NCI-H774 (cell line): ENCODE results near the gene BBC3.

ENCODE experiments used
- DNase-seq: peaks from one replicate; lab custom pipeline; 2025; lab: John Stamatoyannopoulos, UW

Gene BBC3

GRCh38 chr19:47231215-47232054 lies 436 bp upstream of the BBC3 start:
- DNase-seq = peak; percentile 62

- peak; percentile 28 for DNase-seq
These were observed 712 bp downstream of the BBC3 start for GRCh38 chr19:47230054-47230920.

GRCh38 chr19:47229676-47230053 lies 1.3 kb downstream of the BBC3 start:
- no peak for DNase-seq

- DNase-seq = no peak
These were observed 1.9 kb downstream of the BBC3 start for GRCh38 chr19:47228937-47229675.

GRCh38 chr19:47228168-47228936 lies 2.6 kb downstream of the BBC3 start:
- DNase-seq = no peak

GRCh38 chr19:47227352-47228167 lies 3.4 kb downstream of the BBC3 start:
- peak; percentile 20 for DNase-seq

GRCh38 chr19:47226426-47227351 lies 4.3 kb downstream of the BBC3 start:
- DNase-seq = peak; percentile 40

GRCh38 chr19:47225746-47226425 lies 5.1 kb downstream of the BBC3 start:
- peak; percentile 86 for DNase-seq

- no peak for DNase-seq
These were observed 9.1 kb downstream of the BBC3 start for GRCh38 chr19:47221890-47222289.

- DNase-seq = no peak
These were observed 9.7 kb downstream of the BBC3 start for GRCh38 chr19:47221080-47221841.

GRCh38 chr19:47215581-47215980 lies 15.4 kb downstream of the BBC3 start:
- no peak for DNase-seq

GRCh38 chr19:47210689-47211316 lies 20.2 kb downstream of the BBC3 start:
- peak; percentile 22 for DNase-seq

GRCh38 chr19:47210180-47210490 lies 20.9 kb downstream of the BBC3 start:
- DNase-seq = no peak

GRCh38 chr19:47209319-47210179 lies 21.4 kb downstream of the BBC3 start:
- DNase-seq = no peak

GRCh38 chr19:47203254-47203653 lies 27.7 kb downstream of the BBC3 start:
- no peak for DNase-seq

GRCh38 chr19:47200530-47200929 lies 30.5 kb downstream of the BBC3 start:
- DNase-seq = no peak

GRCh38 chr19:47197141-47197540 lies 33.9 kb downstream of the BBC3 start:
- DNase-seq = no peak
